Activated T-helper 1 cell treated with Interleukin-2 at 50 U/mL for 16 hours (primary cell): Measurements from ENCODE around the gene RNF207.

Experiments used
- DNase-seq: peaks from one replicate; pipeline ENCODE4 v3.0.0-alpha.2; 2020; ENCODE audit warnings: low read depth

The RNF207 gene, protein sequence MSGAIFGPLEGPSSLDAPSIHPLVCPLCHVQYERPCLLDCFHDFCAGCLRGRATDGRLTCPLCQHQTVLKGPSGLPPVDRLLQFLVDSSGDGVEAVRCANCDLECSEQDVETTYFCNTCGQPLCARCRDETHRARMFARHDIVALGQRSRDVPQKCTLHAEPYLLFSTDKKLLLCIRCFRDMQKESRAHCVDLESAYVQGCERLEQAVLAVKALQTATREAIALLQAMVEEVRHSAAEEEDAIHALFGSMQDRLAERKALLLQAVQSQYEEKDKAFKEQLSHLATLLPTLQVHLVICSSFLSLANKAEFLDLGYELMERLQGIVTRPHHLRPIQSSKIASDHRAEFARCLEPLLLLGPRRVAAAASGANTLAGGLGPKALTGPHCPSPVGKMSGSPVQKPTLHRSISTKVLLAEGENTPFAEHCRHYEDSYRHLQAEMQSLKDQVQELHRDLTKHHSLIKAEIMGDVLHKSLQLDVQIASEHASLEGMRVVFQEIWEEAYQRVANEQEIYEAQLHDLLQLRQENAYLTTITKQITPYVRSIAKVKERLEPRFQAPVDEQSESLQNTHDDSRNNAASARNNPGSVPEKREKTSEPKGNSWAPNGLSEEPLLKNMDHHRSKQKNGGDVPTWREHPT

DNA sequence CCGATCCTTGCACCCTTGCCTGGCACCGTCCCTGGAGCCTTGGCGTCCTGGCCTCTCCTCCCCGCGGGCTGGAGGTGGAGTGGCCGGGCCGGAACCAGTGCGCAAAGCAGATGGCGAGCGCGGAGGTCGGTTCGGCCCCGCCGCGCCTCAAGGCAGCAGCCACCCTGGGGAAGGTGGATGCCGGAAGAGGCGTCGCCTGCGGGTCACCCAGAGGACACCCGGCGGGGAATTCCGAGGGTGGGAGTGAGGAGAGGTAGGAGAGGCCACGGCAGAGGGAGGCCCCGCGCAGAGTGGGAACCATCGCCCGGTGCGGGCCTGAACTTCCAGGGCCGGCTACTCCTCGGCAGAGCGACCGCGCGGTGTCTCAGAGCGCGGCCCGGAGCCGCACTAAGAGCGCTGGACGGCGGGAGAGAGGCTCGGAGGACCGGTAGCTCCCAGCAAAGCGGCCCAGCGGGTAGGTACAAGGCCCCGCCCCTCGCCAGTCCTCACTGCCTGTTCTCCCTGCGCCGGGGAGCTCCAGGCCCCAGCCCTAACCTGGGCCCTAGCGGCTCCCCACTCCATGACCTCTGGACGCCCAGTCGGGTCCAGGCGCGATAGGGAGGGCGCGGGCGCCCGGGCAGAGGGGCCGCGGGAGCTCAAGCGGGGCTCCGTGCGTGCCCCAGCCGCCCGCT, at the start of gene RNF207:
RNF207 (plus strand) TSS at position 271 of the 671 bp plus-strand sequence. CDS start 417 bp downstream, outside the sequence.
- DNase-seq, result peak; percentile 37

DNA sequence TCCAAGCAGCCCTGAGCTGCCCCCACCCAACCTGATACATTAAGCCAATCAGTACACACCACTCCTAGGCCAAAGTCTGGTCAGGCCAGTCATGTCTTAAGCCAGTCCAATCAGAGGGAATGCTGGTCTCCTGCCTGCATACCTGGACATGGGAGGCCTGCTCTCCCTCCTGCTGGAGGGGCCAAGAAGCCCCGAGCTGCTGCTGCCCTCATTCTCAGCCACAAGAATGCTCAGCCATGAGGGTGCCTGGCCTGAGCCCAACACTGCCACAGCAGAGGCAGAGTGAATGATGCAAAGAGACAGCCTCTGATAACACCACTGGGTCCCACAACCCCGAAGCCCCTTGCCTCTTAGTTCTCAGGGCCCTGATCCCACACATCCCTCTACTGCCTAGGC, 48.8 kb upstream of the RNF207 start:
- DNase-seq, result no peak

DNA sequence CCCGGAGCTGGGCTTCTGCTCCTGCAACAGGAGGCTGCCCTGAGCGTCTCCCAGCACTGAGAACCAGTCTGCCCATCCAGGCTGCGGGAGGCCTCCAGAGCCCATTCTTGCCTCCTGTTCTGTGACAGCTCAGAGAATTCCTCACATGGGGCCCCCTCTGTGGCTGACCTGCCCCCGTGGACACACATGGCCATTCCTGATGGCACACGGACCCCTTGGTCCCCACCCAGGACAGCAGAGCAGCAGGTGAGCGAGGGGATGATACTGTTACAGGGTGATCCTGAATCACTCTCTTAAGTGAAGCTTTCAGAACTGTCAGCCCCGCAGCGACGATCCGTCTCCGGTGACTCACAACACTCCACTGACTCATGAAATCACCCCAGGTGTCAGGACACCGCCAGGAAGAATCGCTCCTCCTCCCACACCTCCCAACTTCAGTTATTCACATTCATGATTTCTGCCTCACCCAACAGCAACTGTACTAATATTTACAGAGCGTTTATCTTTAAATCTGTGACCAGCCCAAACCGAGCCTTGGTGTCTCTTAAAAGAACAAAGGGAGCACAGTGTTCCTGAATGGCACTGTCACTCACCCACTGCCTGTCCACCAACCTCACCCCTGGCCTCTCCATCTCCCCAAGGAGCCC, 48.3 kb upstream of the RNF207 start:
- no peak for DNase-seq

DNA sequence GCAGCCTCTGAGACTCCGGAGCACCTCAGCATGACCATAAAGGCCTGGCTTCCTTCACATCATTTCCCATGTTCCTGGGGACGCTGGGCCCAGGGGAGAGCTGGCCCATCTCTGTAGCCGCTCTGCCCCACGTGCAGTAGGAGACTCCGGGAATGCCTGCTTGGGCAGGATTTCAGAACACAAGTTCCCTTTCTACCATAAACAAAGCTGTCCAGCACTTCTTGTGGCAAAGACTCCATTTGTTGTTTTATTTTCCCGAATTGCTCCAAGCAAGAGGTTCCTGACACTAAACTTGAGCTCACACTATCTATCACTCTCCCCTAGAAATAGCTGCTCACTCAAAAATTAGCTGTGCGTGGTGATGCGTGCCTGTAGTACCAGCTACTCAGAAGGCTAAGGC, 47.7 kb upstream of the RNF207 start:
- DNase-seq, result no peak

DNA sequence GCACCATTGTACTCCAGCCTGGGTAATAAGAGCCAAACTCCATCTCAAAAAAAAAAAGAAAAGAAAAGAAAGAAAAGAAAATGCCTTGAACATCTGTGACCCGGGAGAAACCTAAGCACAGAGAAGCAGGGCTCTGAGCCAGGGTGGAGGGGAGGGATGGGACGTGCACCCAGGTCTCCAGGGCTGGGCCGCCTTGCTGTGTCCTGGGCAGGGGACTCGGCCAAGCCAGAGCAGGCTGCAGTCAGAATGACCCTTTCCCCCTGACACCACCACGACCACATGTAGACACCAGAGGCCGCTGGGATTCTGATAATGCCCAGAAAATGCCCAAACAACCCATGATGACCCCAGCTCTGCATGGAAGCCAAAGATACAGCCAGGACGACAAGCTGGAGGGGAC, 43.6 kb upstream of the RNF207 start:
- no peak for DNase-seq

DNA sequence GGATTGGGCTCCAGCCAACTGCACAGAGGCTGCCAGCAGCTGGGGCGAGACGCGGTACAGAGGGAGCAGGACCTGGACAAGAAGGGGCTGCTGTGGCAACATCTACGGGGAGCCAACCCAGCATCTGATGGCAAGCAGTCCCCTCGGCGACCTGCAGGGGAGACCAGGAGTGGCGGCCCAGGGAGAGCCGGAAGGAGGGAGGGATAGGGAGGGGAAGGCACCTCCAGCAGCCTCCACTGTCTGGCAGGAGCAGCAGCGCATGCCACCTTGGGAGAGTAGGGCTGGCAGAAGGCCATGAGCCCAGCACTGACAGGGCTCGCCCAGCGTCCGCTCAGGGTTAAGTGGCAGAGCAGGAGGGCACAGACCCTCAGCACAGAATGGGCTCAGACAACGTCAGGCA, 43.1 kb upstream of the RNF207 start:
- DNase-seq, result no peak

DNA sequence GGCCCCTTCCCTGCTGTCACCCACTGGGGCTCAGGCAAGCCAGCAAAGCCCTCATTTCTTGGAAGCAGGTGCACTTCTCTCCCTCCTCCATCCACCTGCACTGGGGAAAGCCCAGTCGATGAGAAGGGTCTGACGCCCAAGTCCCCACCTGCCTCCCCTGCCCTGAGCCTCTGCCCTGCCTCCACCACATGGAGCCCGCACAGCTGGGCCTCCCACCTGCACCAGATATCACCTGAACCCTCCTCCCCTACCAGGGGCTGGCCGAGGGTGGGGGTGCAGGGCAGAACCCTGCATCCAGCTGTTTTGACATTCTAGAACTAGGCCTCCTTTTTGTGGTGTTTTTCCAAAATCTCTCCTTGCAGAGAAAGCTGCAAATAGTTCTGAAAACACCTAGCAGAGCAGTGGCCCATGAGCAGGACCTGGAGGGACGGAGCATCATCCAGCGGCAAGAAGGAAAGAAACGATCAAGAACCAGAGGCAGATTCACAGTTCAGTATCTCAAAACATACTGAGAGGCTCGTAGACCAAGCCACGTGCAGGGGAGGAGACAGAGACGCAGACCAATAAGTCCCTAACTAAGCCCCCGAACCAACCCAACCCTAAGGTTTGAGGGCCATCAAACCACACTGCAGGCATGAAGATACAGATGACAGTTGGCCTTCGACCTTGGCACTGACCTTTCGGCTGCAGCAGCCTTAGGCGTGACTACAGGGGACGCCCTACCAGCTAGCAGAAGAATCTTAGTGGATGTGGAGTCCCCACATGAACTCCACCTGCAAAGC, 42.5 kb upstream of the RNF207 start:
- DNase-seq, result no peak

DNA sequence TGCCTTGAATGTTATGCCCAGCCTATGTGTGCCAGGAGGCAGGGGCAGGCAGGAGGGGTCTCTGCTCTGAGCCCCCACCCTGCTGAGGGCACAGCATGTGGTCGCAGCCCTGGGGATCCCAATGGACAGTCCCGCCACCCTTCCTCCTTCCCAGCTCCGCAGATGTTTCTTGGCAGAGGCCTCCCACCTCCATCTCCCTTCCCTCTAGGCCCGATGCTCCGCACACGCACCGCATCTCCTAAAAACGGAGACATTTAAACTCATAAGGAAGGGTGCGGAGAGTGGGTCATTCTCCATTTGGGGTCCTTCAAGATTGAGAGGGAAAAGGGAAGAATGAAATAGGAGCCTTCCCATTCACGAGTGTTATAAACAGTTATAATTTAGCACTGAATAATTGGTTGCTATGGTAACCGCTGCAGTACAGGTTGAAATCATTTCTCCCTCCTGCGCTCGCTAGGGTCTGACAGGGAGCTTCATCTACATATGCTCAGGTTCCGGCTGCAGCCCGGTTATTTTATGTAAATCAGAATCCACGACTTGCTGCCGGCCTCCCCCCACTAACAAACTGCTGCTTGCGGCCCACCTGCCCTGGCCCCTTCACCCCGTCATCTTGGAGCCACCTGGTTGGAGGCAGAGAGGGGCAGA, 41.8 kb upstream of the RNF207 start:
- no peak for DNase-seq

DNA sequence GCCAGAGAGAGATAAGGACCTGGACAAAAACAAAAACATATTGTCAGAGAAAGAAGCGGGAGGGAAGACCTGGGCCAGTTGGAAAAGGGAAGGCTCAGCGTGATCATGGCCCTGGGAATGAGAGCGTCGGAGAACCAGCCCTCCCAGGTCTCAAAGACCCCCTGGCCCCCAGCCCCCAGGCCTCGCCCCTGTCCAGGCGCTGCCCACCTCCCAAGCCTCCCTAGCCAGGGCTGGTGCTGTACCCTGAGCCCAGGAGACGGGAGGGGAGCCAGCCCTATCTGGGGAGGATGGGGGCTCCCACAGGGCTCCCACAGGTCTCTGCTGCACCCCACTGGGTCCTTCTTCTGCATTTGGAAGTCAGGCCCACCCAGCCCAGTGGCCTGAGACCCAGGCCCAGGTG, 40.9 kb upstream of the RNF207 start:
- DNase-seq, result no peak

DNA sequence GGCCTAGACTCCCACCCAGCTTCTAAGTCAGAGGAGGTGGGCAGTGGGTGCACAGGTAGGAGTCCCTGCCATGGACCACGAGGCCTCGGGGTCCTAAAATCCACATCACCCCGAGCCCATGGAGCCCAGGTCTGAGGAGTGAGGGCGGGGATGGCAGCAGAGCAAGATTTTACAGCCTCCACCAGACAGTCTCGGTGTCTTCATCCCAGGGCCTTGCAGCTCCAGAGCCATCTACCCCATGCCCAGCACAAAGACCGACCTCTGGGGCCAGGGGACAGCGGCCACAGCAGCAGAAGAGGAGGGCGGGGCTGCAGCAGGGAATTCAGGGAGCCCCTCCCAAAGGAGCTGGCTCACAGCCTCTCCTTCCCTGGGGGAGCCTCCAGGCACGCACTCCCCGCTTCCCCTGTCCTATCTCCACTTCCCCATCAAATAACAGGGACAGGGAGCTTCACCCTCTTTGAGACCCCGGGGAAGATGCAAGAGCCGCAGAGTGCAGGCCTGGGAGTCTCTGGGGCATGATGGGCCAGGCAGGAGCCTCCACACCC, 40.4 kb upstream of the RNF207 start:
- no peak for DNase-seq

DNA sequence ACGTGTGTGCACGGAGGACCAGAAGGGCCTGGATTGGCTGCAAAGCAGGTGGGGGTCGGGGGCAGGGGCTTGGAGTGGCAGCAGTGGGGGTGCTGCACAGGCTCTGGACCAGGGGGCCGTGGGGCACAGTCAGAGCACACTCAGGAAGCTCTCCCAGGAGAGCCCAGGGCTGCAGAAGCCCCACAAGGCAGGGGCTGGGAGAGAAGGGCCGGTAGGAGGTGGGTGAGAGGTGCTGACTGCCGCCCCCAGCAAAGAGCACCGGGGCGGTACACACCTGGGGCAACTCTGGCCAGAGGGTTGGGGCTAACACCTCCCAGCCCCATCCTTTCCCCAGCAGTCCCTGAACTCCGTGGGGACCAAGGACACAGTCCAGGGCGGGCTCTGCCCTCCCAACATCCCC, 39.7 kb upstream of the RNF207 start:
- DNase-seq, result no peak

DNA sequence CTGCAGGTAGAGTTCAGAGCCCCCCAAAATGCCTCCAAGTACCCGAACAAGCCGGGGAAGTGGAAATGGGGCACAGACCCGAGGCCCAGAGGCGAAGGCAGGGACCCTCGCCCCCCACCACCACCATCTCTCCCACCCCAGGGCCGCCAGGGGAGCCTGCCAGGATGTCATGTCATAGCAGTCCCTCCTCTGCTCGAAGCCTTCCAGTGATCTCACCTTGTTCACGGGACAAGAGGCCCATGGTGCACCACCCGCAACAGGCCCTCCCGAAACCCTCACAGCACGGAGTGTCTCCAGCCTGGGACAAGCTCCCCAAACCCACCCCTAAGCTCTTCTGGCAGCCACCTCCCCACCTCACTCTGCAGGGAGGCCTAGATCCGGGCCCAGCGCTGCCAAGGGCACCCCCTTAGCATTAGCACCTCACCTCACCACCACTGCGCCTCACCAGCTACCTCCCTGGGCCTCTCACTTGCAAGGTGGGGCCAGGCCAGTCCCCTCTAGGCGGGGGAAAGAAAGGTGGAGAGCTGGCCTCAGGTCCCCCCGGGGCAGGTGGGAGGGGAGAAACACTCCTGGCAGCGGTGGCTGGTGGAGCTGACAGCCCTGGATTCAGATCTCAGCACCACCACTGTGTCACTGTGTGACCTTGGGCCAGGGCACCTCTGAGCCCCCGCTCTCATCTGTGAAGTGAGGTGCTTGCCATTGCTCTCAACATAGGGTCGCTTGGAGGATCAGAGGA, 39.1 kb upstream of the RNF207 start:
- no peak for DNase-seq

DNA sequence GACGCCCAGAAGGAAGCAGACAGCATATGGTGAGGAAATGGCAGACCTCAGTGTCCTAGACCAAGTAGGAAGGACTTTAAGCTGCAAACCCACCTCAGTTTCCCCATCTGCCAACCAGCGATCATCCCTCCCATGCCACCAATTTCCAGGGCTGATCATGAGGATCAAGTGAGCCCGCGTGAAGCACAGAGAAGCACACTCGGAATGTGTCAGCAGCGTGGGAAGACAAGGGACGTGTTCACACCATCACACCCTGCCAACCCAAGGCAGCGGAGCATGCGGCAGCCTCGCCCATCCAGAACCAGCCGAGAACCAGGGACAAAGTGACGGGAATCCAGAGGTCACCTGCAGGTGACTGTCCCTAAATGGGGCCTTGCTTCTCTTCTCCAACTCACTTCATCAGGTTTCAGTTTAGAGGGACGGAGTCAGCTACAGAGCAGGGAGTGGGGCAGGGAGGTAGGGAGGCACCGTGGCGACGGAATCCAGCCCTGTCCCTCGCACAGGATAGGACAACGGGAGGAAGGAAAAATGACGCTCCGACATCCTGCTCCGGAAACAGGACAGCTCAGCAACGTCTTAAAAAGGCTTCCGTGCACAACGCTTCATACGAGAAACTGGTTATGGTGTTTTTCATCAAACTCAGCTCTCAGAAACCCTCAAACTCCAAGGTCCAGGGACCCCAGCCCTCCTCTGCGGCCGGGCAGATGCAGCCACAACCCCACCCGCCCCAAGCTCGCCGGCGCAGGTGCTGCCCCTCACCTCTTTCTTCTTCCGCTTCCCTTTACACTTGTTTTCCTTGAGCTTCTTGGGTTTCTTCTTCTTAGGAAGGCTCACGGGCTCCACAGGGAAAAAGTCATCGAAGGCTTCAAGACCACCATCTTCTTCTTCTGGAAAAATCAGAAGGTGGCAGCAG, 38.3 kb upstream of the RNF207 start:
- no peak for DNase-seq

DNA sequence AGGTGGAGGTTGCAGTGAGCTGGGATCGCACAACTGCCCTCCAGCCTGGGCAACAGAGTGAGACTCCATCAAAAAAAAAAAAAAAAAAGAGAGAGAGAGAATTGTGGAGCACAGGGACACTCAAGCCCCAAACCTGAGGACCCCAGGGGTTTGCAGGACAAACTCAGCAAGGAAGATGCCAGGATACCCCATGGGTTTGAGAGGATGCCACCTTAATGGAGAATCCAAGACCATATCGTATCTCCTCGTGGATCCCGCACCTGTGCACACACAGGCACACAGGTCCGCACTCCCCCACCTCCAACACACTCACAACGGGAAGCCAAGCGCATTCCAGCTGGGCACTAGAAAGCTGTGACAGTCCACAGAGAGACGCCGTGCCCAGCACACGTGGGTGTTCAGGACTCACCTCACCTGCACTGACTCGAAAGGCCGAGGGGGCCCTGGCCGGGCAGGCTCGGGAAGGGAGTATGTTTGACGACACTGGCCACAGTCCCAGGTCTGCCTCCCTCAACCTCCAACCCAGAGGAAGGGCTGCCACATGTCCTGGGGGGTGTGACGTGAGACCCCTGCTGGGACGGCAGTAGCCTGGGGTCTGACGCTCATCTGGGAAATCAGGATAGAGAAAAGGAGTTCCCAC, 36.9 kb upstream of the RNF207 start:
- no peak for DNase-seq

DNA sequence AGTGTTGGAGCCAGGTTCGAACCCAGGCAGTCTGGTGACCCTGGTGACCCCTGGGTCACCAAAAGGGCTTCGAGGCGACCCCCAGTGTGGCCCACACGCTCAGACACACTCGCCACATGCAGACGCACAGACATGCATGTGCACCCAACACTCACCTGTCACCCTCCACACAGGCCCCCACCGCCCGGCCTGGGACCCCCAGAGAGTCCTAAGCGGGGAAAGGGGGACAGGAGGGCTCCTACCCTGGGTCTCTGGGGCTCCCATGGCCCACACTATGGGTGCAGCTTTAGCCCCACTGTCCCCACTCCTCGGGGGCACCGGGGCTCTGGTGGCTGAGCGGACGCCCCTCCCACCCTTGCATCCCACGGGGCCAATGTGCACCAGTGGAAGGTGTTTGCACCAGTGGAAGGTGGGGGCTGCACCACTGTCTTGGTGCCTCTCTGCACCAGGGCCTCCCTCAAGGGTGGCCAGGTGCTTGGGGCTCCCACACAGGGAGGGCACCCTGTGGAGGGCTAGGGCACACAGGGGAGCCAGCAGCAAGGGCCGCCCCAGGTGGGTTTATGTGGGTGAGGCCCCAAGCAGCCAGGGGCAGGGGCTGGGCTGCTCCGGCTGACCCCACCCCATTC, 35.7 kb upstream of the RNF207 start:
- no peak for DNase-seq

DNA sequence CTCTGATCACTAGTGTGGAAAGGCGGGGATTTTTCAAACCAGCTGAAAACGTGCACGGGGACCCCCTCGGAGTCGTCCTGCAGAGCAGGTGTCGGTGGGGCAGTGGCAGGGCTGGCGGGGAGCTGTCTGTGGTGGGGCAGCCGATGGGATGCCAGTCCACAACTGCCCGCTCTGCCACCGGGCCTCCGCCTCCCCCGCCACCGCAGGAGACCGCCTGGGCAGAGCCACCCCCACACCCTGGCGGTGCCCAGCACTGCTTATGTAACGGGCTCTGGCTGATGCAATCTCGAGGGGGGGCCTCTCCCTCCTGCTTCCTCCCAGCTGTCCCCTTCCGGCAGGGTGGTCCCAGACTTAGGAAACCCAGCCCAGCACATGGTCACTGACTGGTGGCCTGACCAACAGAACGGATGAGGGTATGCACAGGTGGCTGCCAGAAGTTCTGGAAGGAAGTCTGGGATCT, 35.1 kb upstream of the RNF207 start:
- no peak for DNase-seq

DNA sequence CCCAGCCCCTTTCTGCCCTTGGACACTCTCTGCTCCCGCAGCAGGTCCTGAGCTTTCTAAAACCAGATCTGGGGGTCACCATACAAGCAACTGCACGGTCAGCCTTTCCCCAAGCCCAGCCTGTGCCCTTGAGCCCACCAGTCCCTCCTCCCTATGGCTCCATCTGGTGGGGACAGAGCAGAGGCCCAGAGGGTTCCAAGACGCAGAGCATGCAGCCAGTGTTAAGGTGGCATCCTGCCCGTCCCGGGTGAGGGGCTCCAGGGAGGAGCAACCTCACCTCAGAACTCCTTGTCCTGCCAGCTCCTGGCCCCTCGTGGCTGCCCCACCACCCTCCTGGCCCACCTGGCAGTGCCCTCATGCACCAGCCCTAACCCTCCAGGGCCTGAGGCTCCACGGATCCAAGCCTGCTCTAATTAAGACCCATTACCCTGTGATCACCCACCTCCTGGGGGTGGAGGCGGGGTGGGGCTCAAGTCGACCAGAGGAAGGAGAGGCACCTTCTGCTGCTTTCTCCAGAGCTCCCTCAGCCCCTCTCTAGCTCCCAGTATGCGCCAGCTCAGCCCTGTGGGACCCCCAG, 34.3 kb upstream of the RNF207 start:
- DNase-seq, result no peak

DNA sequence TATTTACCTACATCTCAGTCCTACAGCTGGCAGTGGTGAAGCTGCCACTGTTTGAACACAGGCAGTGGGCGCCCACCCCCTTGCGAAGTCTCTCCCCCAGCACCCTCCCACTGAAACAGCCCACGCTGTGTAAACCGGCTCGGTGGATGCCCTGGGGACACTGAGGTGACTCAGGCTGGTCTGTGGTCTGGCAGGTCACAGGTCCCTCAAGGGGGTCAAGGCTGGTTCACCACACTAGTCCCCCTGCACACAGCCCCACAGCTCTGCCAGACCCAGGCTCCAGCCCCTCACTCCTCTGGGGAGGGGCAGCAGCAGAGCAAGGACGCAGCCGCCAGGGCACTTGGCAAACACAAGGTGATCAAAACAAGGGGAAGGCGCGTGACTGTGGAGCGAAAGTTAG, 33.4 kb upstream of the RNF207 start:
- no peak for DNase-seq
